Caco-2 (cell line): ENCODE measurements around the gene RIOK2. TPM values are rescaled to one million over a fixed set of nuclear protein-coding genes. Genes with fewer than 3 reads are reported as not detected.

Experiments used
- BruUV-seq: library from RNA; stranded (reverse); fragments of 400-500 nt; replicated peaks from 2 replicates; lab custom pipeline; 2021; lab: Mats Ljungman, UMichigan
- CTCF ChIA-PET: fragments of 300-600 bp; sonication (Branson Sonifier 250); formaldehyde crosslinking; loops from one replicate; lab custom pipeline; 2022; ENCODE audit warnings: antibody characterized with exemption; lab: Charles Lee
- POLR2A ChIA-PET: fragments of 300-600 bp; sonication (Branson Sonifier 250); formaldehyde crosslinking; loops from one replicate; lab custom pipeline; 2022; ENCODE audit warnings: antibody characterized with exemption; lab: Charles Lee
- DNase-seq, 2 experiments: peaks; one replicate each; pipeline versions ENCODE4 v3.0.0 to v3.0.0-alpha.2; 2020 to 2022
- H3K27me3 ChIP-seq: replicated peaks from 2 replicates; pipeline ENCODE4 v1.6.0; 2011; ENCODE audit warnings: low read length; ENCODE audit not compliant: control insufficient read depth, insufficient read depth
- H3K36me3 ChIP-seq: 2 replicates; pipeline ENCODE4 v1.5.1; 2011; ENCODE audit warnings: low read length; ENCODE audit not compliant: control insufficient read depth, insufficient read depth
- H3K4me1 ChIP-seq: fragments of 250-450 bp; sonication (Bioruptor Pico); 2 replicates; pipeline ENCODE4 v1.5.1; 2020; ENCODE audit warnings: mild to moderate bottlenecking
- H3K4me3 ChIP-seq: 2 replicates; pipeline ENCODE4 v1.5.1; 2011; ENCODE audit warnings: low read depth, mild to moderate bottlenecking, control low read depth, low read length
- H3K9me3 ChIP-seq: fragments of 250-450 bp; sonication (Bioruptor Pico); 2 replicates; pipeline ENCODE4 v1.5.1; 2020; ENCODE audit warnings: mild to moderate bottlenecking, moderate library complexity
- H3K27ac Mint-ChIP-seq: one replicate; pipeline ENCODE4 v1.8.0; 2022; ENCODE audit warnings: mixed read lengths; ENCODE audit not compliant: unreplicated experiment
- H3K27me3 Mint-ChIP-seq: one replicate; pipeline ENCODE4 v1.8.0; 2022; ENCODE audit warnings: mixed read lengths; ENCODE audit not compliant: insufficient read depth, unreplicated experiment
- H3K36me3 Mint-ChIP-seq: one replicate; pipeline ENCODE4 v1.8.0; 2022; ENCODE audit warnings: mild to moderate bottlenecking, mixed read lengths; ENCODE audit not compliant: insufficient read depth, unreplicated experiment
- H3K4me1 Mint-ChIP-seq: one replicate; pipeline ENCODE4 v1.8.0; 2022; ENCODE audit warnings: low read depth, mixed read lengths; ENCODE audit not compliant: unreplicated experiment
- H3K4me3 Mint-ChIP-seq: one replicate; pipeline ENCODE4 v1.8.0; 2022; ENCODE audit warnings: mild to moderate bottlenecking, moderate library complexity, mixed read lengths; ENCODE audit not compliant: unreplicated experiment
- H3K9me3 Mint-ChIP-seq: one replicate; pipeline ENCODE4 v1.8.0; 2022; ENCODE audit warnings: mixed read lengths; ENCODE audit not compliant: unreplicated experiment
- intact Hi-C: fragments of 100-400 bp; cut with micrococcal nuclease; formaldehyde crosslinking; loops from one replicate; pipeline ENCODE4 v1.10.0; 2022; ENCODE audit not compliant: unreplicated experiment
- total RNA-seq: library from RNA; stranded (reverse); gene quantifications from 2 replicates; pipeline ENCODE4 v1.2.3, GENCODE V29; 2022
- TF ChIP-seq, protein P1 (sequence below), 2 experiments: fragments of 200-600 bp in 1 of 2; IDR thresholded peaks; 1 replicate in 1 of 2; 2 replicates in 1 of 2; pipeline versions ENCODE4 v1.5.1 to v1.8.0; 2011 to 2022; ENCODE audit warnings: antibody characterized with exemption in 1 of 2, control low read depth in 1 of 2, inconsistent platforms in 1 of 2, low read depth in 1 of 2, low read length in 1 of 2, mild to moderate bottlenecking in 1 of 2, moderate library complexity in 1 of 2; ENCODE audit not compliant: insufficient read depth in 1 of 2, severe bottlenecking in 1 of 2, unreplicated experiment in 1 of 2

Gene RIOK2
- total RNA-seq, 1 experiment from 2014 or later: 36.3 TPM

DNA sequence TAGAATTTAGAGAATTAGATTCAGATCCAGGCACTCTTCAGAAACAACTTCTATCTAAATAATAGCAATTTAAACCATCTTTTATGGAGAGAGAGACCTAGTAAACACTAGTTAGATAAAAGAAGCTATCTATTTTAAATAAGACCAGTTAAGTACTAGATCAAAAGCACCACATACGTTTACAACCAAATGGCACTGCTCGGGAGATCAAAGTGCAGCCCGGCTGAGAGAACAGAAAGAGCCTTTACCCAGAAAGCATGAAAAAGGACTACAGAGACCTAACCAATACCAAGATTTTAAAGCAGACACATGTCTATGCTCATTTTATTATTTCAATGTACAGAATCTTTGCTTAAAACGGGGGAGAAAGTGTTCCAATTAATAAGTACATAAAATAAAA is 71.4 kb downstream of the RIOK2 start:
- no peaks in the 10 kb centered on the region for H3K27me3 Mint-ChIP-seq
- Histone ChIP-seq H3K36me3 (no peaks in the 10 kb centered on the region), H3K4me3 (no peak overlapping the region), H3K9me3 (no peaks in the 10 kb centered on the region), H3K4me1 (peaks cover 27% of the 10 kb centered on the region), H3K27me3 (no peaks in the 10 kb centered on the region)
- peaks cover 27% of the 10 kb centered on the region for H3K4me1 Mint-ChIP-seq
- H3K36me3 Mint-ChIP-seq: no peaks in the 10 kb centered on the region
- H3K9me3 Mint-ChIP-seq: peaks cover 9% of the 10 kb centered on the region
- H3K4me3 Mint-ChIP-seq: peak overlapping the region; percentile 3
- H3K27ac Mint-ChIP-seq: peak overlapping the region; percentile 3
- no TSS peak for BruUV-seq
- intact Hi-C loops: loop anchor here (1.0 to 5.0 kb wide), 2 partner anchors 31 to 34 kb away; partner anchors contain the start of gene LIX1
- TF ChIP-seq, protein P1, sequence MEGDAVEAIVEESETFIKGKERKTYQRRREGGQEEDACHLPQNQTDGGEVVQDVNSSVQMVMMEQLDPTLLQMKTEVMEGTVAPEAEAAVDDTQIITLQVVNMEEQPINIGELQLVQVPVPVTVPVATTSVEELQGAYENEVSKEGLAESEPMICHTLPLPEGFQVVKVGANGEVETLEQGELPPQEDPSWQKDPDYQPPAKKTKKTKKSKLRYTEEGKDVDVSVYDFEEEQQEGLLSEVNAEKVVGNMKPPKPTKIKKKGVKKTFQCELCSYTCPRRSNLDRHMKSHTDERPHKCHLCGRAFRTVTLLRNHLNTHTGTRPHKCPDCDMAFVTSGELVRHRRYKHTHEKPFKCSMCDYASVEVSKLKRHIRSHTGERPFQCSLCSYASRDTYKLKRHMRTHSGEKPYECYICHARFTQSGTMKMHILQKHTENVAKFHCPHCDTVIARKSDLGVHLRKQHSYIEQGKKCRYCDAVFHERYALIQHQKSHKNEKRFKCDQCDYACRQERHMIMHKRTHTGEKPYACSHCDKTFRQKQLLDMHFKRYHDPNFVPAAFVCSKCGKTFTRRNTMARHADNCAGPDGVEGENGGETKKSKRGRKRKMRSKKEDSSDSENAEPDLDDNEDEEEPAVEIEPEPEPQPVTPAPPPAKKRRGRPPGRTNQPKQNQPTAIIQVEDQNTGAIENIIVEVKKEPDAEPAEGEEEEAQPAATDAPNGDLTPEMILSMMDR (IDR thresholded peaks at IDR 0.05; ENCODE audit: insufficient read depth in 1 of 2, low read depth in 1 of 2, low read length in 1 of 2, severe bottlenecking in 1 of 2, unreplicated experiment in 1 of 2): no peak
- POLR2A ChIA-PET: no interaction called here
- peak; percentile 59 to 69 for DNase-seq
- CTCF ChIA-PET: interaction anchor here (0.5 to 1.4 kb wide), 5 partner anchors 30 to 359 kb away, joined by 3 to 5 read pairs (median 3); partner anchors contain the start of gene LIX1

DNA sequence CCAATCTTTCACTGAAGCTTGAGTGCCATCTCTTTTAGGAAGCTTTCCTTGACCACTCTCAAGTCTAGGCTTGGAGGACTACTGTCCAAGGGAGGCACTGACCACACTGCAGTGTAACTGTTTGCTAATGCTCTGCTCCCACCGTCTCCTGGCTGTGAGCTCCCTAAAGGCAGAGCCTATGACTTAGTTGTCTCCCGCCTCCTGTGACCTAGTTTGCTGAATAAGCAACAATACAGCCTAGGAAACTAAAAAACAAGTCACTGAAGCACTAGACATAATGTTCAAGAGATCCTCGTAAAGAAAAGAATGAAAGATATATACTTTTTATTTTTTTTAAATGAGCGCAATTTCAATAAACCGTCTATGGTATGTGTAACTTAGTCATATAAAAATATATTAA is 72.0 kb downstream of the RIOK2 start:
- peak overlapping the region; percentile 29 for H3K27ac Mint-ChIP-seq

More for the DNA sequence above, 72.0 kb downstream of the RIOK2 start:
- Histone ChIP-seq H3K9me3 (no peaks in the 10 kb centered on the region), H3K36me3 (no peaks in the 10 kb centered on the region), H3K4me3 (no peak overlapping the region), H3K4me1 (peaks cover 33% of the 10 kb centered on the region), H3K27me3 (no peaks in the 10 kb centered on the region)
- Mint-ChIP-seq H3K9me3 (peaks cover 9% of the 10 kb centered on the region), H3K4me1 (peaks cover 33% of the 10 kb centered on the region), H3K36me3 (no peaks in the 10 kb centered on the region), H3K27me3 (no peaks in the 10 kb centered on the region), H3K4me3 (no peak overlapping the region)
- DNase-seq: no peak
- intact Hi-C loops: loop anchor here (1.0 to 5.0 kb wide), 2 partner anchors 31 to 34 kb away; partner anchors contain the start of gene LIX1
- TF ChIP-seq, protein P1 (IDR thresholded peaks at IDR 0.05; ENCODE audit: insufficient read depth in 1 of 2, low read depth in 1 of 2, low read length in 1 of 2, severe bottlenecking in 1 of 2, unreplicated experiment in 1 of 2): no peak
- CTCF ChIA-PET: interaction anchor here (0.5 to 1.4 kb wide), 5 partner anchors 30 to 359 kb away, joined by 3 to 5 read pairs (median 3); partner anchors contain the start of gene LIX1
- POLR2A ChIA-PET: no interaction called here
- BruUV-seq: no TSS peak

Other genes with a start within 250 kb of the RIOK2 start
- 21.4 and 21.9 TPM in 2 replicates for gene LNPEP, start 247.2 kb downstream of the RIOK2 start, total RNA-seq
- gene LIX1, start 40.6 kb downstream of the RIOK2 start, total RNA-seq: 4.0 and 4.1 TPM in 2 replicates